ENCODE results near the gene ADISSP.

The ADISSP gene

GRCh38 chr20:3749087-3749688 lies 18.4 kb downstream of the ADISSP start:
- DNase-seq (ENCODE audit: low read depth): no peak
- no peak overlapping the region for H3K4me3 ChIP-seq (ENCODE audit: low read depth, low read length)
- TF ChIP-seq CTCF (IDR thresholded peaks at IDR 0.05; ENCODE audit: control insufficient read depth, extremely low read depth, insufficient read depth): no peak

- TF ChIP-seq CTCF (IDR thresholded peaks at IDR 0.05; ENCODE audit: control insufficient read depth, extremely low read depth, insufficient read depth): no peak
- H3K4me3 ChIP-seq (ENCODE audit: low read depth, low read length): no peak overlapping the region
- DNase-seq (ENCODE audit: low read depth): no peak
Measured at GRCh38 chr20:3748073-3748472, 19.5 kb downstream of the ADISSP start.

DNA sequence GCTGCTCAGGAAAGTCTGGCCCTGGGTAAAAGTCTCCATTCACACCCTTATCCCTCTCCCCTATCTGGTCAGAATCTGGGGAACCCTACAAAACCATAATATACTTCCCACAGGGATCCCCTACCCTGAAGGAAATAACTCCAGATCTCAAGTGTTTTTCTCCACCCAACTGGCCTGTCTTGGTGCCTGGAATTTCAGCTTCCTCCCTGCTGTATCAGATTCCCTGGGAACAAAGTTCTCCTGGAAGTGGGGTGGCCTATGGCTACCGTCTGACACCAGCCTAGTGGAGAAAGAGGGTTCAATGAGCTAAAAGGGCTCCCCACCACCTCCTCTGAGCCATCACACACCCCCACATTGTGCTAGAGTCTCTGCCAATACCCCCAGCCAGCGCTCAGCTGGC lies 20.1 kb downstream of the ADISSP start:
- no peak for TF ChIP-seq CTCF (IDR thresholded peaks at IDR 0.05; ENCODE audit: control insufficient read depth, extremely low read depth, insufficient read depth)
- no peak overlapping the region for H3K4me3 ChIP-seq (ENCODE audit: low read depth, low read length)
- DNase-seq (ENCODE audit: low read depth): no peak

- H3K4me3 ChIP-seq (ENCODE audit: low read depth, low read length): no peak overlapping the region
- TF ChIP-seq CTCF (IDR thresholded peaks at IDR 0.05; ENCODE audit: control insufficient read depth, extremely low read depth, insufficient read depth): no peak
- DNase-seq (ENCODE audit: low read depth): no peak
Measured at GRCh38 chr20:3745686-3746173, 21.8 kb downstream of the ADISSP start.

GRCh38 chr20:3744806-3745685 lies 22.5 kb downstream of the ADISSP start:
- TF ChIP-seq CTCF (IDR thresholded peaks at IDR 0.05; ENCODE audit: control insufficient read depth, extremely low read depth, insufficient read depth): no peak
- no peak for DNase-seq (ENCODE audit: low read depth)
- no peak overlapping the region for H3K4me3 ChIP-seq (ENCODE audit: low read depth, low read length)

GRCh38 chr20:3744037-3744436 lies 23.5 kb downstream of the ADISSP start:
- TF ChIP-seq CTCF (IDR thresholded peaks at IDR 0.05; ENCODE audit: control insufficient read depth, extremely low read depth, insufficient read depth): no peak

More at GRCh38 chr20:3744037-3744436, 23.5 kb downstream of the ADISSP start:
- DNase-seq (ENCODE audit: low read depth): no peak
- H3K4me3 ChIP-seq (ENCODE audit: low read depth, low read length): no peak overlapping the region
